GM23338 (cell line): ENCODE measurements around the gene RGSL1. TPM values are rescaled to one million over a fixed set of nuclear protein-coding genes. Genes with fewer than 3 reads are reported as not detected.

Source experiments
- ATAC-seq: fragments of 200-7000 bp; cut with Tn5 transposase; 3 replicates; pipeline ENCODE4 v1.9.1; 2020
- DNase-seq: peaks from one replicate; pipeline ENCODE4 v3.0.0-alpha.2; 2015; ENCODE audit warnings: low spot score
- H2AFZ ChIP-seq: fragments of 200-600 bp; sonication (generic); 2 replicates; pipeline ENCODE4 v1.8.0; 2016; ENCODE audit warnings: antibody characterized with exemption, mild to moderate bottlenecking, moderate library complexity
- H3F3A ChIP-seq: fragments of 200-600 bp; sonication (generic); replicated peaks from 2 replicates; pipeline ENCODE4 v1.8.0; 2017; ENCODE audit warnings: antibody characterized with exemption, mixed run types, low read depth
- H3K27ac ChIP-seq: fragments of 200-600 bp; sonication (generic); 2 replicates; pipeline ENCODE4 v1.6.1; 2016; ENCODE audit warnings: low read depth
- H3K27me3 ChIP-seq: fragments of 200-600 bp; sonication (generic); 2 replicates; pipeline ENCODE4 v1.8.0; 2016; ENCODE audit warnings: mild to moderate bottlenecking, mixed run types, moderate library complexity; ENCODE audit not compliant: insufficient read depth
- H3K36me3 ChIP-seq: fragments of 200-600 bp; sonication (generic); 2 replicates; pipeline ENCODE4 v1.8.0; 2016; ENCODE audit warnings: mild to moderate bottlenecking; ENCODE audit not compliant: insufficient read depth
- H3K4me1 ChIP-seq: fragments of 200-600 bp; sonication (generic); 2 replicates; pipeline ENCODE4 v1.8.0; 2016; ENCODE audit warnings: mild to moderate bottlenecking, moderate library complexity; ENCODE audit not compliant: insufficient read depth
- H3K4me2 ChIP-seq: fragments of 200-600 bp; sonication (generic); 2 replicates; pipeline ENCODE4 v1.7.1; 2017; ENCODE audit warnings: mixed run types
- H3K4me3 ChIP-seq: fragments of 200-600 bp; sonication (generic); 2 replicates; pipeline ENCODE4 v1.6.1; 2016; ENCODE audit warnings: mixed run types
- H3K79me2 ChIP-seq: fragments of 200-600 bp; sonication (generic); replicated peaks from 2 replicates; pipeline ENCODE4 v1.8.0; 2017; ENCODE audit warnings: mild to moderate bottlenecking; ENCODE audit not compliant: insufficient read depth
- H3K9me2 ChIP-seq: fragments of 200-600 bp; sonication (generic); 2 replicates; pipeline ENCODE4 v1.8.0; 2017; ENCODE audit not compliant: insufficient read depth
- H4K20me1 ChIP-seq: fragments of 200-600 bp; sonication (generic); replicated peaks from 2 replicates; pipeline ENCODE4 v1.8.0; 2017; ENCODE audit warnings: mild to moderate bottlenecking; ENCODE audit not compliant: insufficient read depth
- H3K27ac Mint-ChIP-seq: 2 replicates; pipeline ENCODE4 v1.8.0; 2020; ENCODE audit warnings: inconsistent platforms, mild to moderate bottlenecking, moderate library complexity, mixed read lengths
- H3K27me3 Mint-ChIP-seq: 3 replicates; pipeline ENCODE4 v1.8.0; 2022; ENCODE audit warnings: low read depth, mild to moderate bottlenecking, moderate library complexity, mixed read lengths, inconsistent platforms; ENCODE audit not compliant: insufficient read depth, poor library complexity
- H3K36me3 Mint-ChIP-seq: 3 replicates; pipeline ENCODE4 v1.8.0; 2021; ENCODE audit warnings: low read depth, mild to moderate bottlenecking, inconsistent platforms, moderate library complexity, mixed read lengths
- H3K4me1 Mint-ChIP-seq: 3 replicates; pipeline ENCODE4 v1.8.0; 2020; ENCODE audit warnings: mild to moderate bottlenecking, inconsistent platforms, mixed read lengths
- H3K4me3 Mint-ChIP-seq: 3 replicates; pipeline ENCODE4 v1.8.0; 2021; ENCODE audit warnings: moderate library complexity, mild to moderate bottlenecking, inconsistent platforms, mixed read lengths
- H3K9me3 Mint-ChIP-seq: 3 replicates; pipeline ENCODE4 v1.8.0; 2020; ENCODE audit warnings: moderate library complexity, mild to moderate bottlenecking, inconsistent platforms, mixed read lengths
- CREB1 ChIP-seq: fragments of 250-450 bp; sonication (Bioruptor Pico); IDR thresholded peaks from 2 replicates; pipeline ENCODE4 v1.5.0; 2020; ENCODE audit warnings: low read depth, mild to moderate bottlenecking, moderate library complexity
- EZH2 ChIP-seq: fragments of 200-600 bp; sonication (generic); IDR thresholded peaks from one replicate; pipeline ENCODE4 v1.8.0; 2017; ENCODE audit warnings: antibody characterized with exemption, mild to moderate bottlenecking, low read depth; ENCODE audit not compliant: unreplicated experiment
- EZH2phosphoT487 ChIP-seq: fragments of 200-600 bp; sonication (generic); IDR thresholded peaks from one replicate; pipeline ENCODE4 v1.8.1; 2018; ENCODE audit warnings: antibody characterized with exemption; ENCODE audit not compliant: unreplicated experiment
- NANOG ChIP-seq: IDR thresholded peaks from 2 replicates; pipeline ENCODE4 v1.6.1; 2016; ENCODE audit warnings: antibody characterized with exemption, borderline replicate concordance
- POLR2AphosphoS5 ChIP-seq: IDR thresholded peaks from 2 replicates; pipeline ENCODE4 v1.6.1; 2016; ENCODE audit warnings: antibody characterized with exemption, low read depth
- STAT1 ChIP-seq: IDR thresholded peaks from one replicate; pipeline ENCODE4 v1.6.1; 2016; ENCODE audit warnings: antibody characterized with exemption; ENCODE audit not compliant: unreplicated experiment
- ZNF114 ChIP-seq: fragments of 250-450 bp; sonication (Bioruptor Pico); IDR thresholded peaks from 2 replicates; pipeline ENCODE4 v1.5.0; 2020; ENCODE audit warnings: mild to moderate bottlenecking, moderate library complexity
- ZNF331 ChIP-seq: fragments of 250-450 bp; sonication (Bioruptor Pico); IDR thresholded peaks from 2 replicates; pipeline ENCODE4 v1.5.0; 2020; ENCODE audit warnings: low read depth, mild to moderate bottlenecking, moderate library complexity
- ZNF462 ChIP-seq: fragments of 250-450 bp; sonication (Bioruptor Pico); IDR thresholded peaks from 2 replicates; pipeline ENCODE4 v1.5.0; 2020; ENCODE audit warnings: mild to moderate bottlenecking, moderate library complexity
- polyA plus RNA-seq: library from polyadenylated mRNA; unstranded; fragments of >200 nt; fragmentation: Nextera tagmentation; extraction: Ambion mirVana; gene quantifications from 2 replicates; pipeline ENCODE4 v1.2.1, GENCODE V29; 2016
- total RNA-seq: library from RNA; depleted of rRNA; stranded (reverse); fragments of >200 nt; shearing (Covaris generic); gene quantifications from 2 replicates; pipeline ENCODE4 v1.2.3, GENCODE V29; 2014
- TF ChIP-seq, protein P1 (sequence below), 2 experiments: fragments of 200-600 bp in 1 of 2; sonication (generic) in 1 of 2; conservative IDR thresholded peaks; 2 replicates each; pipeline versions ENCODE4 v1.5.1 to v1.6.1; 2016 to 2017; ENCODE audit warnings: antibody characterized with exemption in 2 of 2, low read depth in 2 of 2, mild to moderate bottlenecking in 2 of 2, moderate library complexity in 1 of 2
- TF ChIP-seq, protein P2 (sequence below): IDR thresholded peaks from one replicate; pipeline ENCODE4 v1.6.1; 2018; ENCODE audit warnings: antibody characterized with exemption; ENCODE audit not compliant: unreplicated experiment

RGSL1 gene
- total and polyA plus RNA-seq, 2 experiments from 2014 or later: not detected

- H2AFZ ChIP-seq: peak overlapping the region; percentile 77
- H3F3A ChIP-seq: no peaks in the 10 kb centered on the region
- TF ChIP-seq NANOG: no peak
- no peak for TF ChIP-seq ZNF331 (CRISPR knock-in tag)
- no peak for TF ChIP-seq ZNF462 (CRISPR knock-in tag)
- TF ChIP-seq POLR2AphosphoS5: no peak
- TF ChIP-seq, protein P1, sequence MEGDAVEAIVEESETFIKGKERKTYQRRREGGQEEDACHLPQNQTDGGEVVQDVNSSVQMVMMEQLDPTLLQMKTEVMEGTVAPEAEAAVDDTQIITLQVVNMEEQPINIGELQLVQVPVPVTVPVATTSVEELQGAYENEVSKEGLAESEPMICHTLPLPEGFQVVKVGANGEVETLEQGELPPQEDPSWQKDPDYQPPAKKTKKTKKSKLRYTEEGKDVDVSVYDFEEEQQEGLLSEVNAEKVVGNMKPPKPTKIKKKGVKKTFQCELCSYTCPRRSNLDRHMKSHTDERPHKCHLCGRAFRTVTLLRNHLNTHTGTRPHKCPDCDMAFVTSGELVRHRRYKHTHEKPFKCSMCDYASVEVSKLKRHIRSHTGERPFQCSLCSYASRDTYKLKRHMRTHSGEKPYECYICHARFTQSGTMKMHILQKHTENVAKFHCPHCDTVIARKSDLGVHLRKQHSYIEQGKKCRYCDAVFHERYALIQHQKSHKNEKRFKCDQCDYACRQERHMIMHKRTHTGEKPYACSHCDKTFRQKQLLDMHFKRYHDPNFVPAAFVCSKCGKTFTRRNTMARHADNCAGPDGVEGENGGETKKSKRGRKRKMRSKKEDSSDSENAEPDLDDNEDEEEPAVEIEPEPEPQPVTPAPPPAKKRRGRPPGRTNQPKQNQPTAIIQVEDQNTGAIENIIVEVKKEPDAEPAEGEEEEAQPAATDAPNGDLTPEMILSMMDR (conservative IDR thresholded peaks at IDR 0.05; ENCODE audit: low read depth in 2 of 2): no peak
- TF ChIP-seq, protein P2, sequence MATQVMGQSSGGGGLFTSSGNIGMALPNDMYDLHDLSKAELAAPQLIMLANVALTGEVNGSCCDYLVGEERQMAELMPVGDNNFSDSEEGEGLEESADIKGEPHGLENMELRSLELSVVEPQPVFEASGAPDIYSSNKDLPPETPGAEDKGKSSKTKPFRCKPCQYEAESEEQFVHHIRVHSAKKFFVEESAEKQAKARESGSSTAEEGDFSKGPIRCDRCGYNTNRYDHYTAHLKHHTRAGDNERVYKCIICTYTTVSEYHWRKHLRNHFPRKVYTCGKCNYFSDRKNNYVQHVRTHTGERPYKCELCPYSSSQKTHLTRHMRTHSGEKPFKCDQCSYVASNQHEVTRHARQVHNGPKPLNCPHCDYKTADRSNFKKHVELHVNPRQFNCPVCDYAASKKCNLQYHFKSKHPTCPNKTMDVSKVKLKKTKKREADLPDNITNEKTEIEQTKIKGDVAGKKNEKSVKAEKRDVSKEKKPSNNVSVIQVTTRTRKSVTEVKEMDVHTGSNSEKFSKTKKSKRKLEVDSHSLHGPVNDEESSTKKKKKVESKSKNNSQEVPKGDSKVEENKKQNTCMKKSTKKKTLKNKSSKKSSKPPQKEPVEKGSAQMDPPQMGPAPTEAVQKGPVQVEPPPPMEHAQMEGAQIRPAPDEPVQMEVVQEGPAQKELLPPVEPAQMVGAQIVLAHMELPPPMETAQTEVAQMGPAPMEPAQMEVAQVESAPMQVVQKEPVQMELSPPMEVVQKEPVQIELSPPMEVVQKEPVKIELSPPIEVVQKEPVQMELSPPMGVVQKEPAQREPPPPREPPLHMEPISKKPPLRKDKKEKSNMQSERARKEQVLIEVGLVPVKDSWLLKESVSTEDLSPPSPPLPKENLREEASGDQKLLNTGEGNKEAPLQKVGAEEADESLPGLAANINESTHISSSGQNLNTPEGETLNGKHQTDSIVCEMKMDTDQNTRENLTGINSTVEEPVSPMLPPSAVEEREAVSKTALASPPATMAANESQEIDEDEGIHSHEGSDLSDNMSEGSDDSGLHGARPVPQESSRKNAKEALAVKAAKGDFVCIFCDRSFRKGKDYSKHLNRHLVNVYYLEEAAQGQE: no peak
- TF ChIP-seq STAT1: no peak
- no peak for TF ChIP-seq EZH2phosphoT487
- no peak for TF ChIP-seq ZNF114 (CRISPR knock-in tag)
- no peak for TF ChIP-seq CREB1 (CRISPR knock-in tag)
- no peak for TF ChIP-seq EZH2
- Mint-ChIP-seq H3K36me3 (peaks cover 7% of the 10 kb centered on the region; the same call in 2 of the 3 replicates), H3K27me3 (peaks cover 2% of the 10 kb centered on the region), H3K27ac (no peak overlapping the region), H3K4me3 (no peak overlapping the region), H3K9me3 (peaks cover 15% of the 10 kb centered on the region), H3K4me1 (no peaks in the 10 kb centered on the region)
- ATAC-seq (no peak), DNase-seq (no peak)
- H3K4me1 ChIP-seq: no peaks in the 10 kb centered on the region
- H3K4me3 ChIP-seq: no peak overlapping the region
- H3K79me2 ChIP-seq: no peaks in the 10 kb centered on the region
- no peaks in the 10 kb centered on the region; the same call in 1 of the 2 replicates for H3K9me2 ChIP-seq
- H3K27me3 ChIP-seq: no peaks in the 10 kb centered on the region
- no peak overlapping the region for H3K27ac ChIP-seq
- no peaks in the 10 kb centered on the region for H3K36me3 ChIP-seq
- H4K20me1 ChIP-seq: no peaks in the 10 kb centered on the region
- no peak overlapping the region for H3K4me2 ChIP-seq
Observed at GRCh38 chr1:182515556-182515955, 65.6 kb downstream of the RGSL1 start.
